GM12878 (cell line): Measurements from ENCODE around the gene NOP56. TPM values are rescaled to one million over a fixed set of nuclear protein-coding genes. Genes with fewer than 3 reads are reported as not detected.

Experiments
- ATAC-seq: fragments of 200-7000 bp; cut with Tn5 transposase; 3 replicates; pipeline ENCODE4 v1.9.1; 2020; ENCODE audit warnings: mild to moderate bottlenecking, moderate library complexity
- BruUV-seq: library from RNA; stranded (reverse); fragments of 400-500 nt; replicated peaks from 2 replicates; lab custom pipeline; 2021; lab: Mats Ljungman, UMichigan
- CTCF ChIA-PET: fragments of 300-600 bp; sonication (Branson Sonifier 250); formaldehyde crosslinking; extraction: SDS; loops from one replicate; lab custom pipeline; 2021; ENCODE audit warnings: inconsistent platforms; lab: Yijun Ruan, JAX
- POLR2A ChIA-PET: fragments of 350-600 bp; formaldehyde crosslinking; extraction: SDS; loops from one replicate; lab custom pipeline; 2021; ENCODE audit warnings: inconsistent platforms; lab: Charles Lee
- RAD21 ChIA-PET: fragments of 300-600 bp; sonication (Branson Sonifier 250); formaldehyde crosslinking; loops from one replicate; lab custom pipeline; 2023; ENCODE audit warnings: antibody characterized with exemption; ENCODE audit not compliant: unreplicated experiment; lab: Charles Lee
- SMC1A ChIA-PET: fragments of 300-600 bp; sonication (Branson Sonifier 250); formaldehyde crosslinking; loops from one replicate; lab custom pipeline; 2023; ENCODE audit not compliant: unreplicated experiment, uncharacterized antibody; lab: Charles Lee
- DNase-seq: peaks from one replicate; pipeline ENCODE4 v3.0.0-alpha.2; 2011; ENCODE audit warnings: low read depth, low spot score
- FAIRE-seq: peaks from 3 replicates; lab custom pipeline; 2011; peaks lifted over from hg19 to GRCh38; lab: Jason Lieb, UNC
- H2AFZ ChIP-seq: 2 replicates; pipeline ENCODE4 v1.6.0; 2011; ENCODE audit warnings: low read depth, low read length, control low read depth; ENCODE audit not compliant: control insufficient read depth
- H3K27ac ChIP-seq: 2 replicates; pipeline ENCODE4 v1.5.1; 2011; ENCODE audit warnings: control low read depth; ENCODE audit not compliant: control insufficient read depth, insufficient read depth
- H3K27me3 ChIP-seq, 2 experiments: replicated peaks in 1 of 2; 2 replicates each; pipeline versions ENCODE4 v1.6.0 to v1.6.1; 2011; ENCODE audit warnings: low read length in 1 of 2; ENCODE audit not compliant: control insufficient read depth in 2 of 2, insufficient read depth in 2 of 2
- H3K36me3 ChIP-seq, 2 experiments: 2 replicates each; pipeline ENCODE4 v1.5.1; 2011; ENCODE audit warnings: low read length in 1 of 2; ENCODE audit not compliant: control insufficient read depth in 2 of 2, insufficient read depth in 2 of 2
- H3K4me1 ChIP-seq: 2 replicates; pipeline ENCODE4 v1.6.1; 2011; ENCODE audit warnings: mild to moderate bottlenecking, low read length, moderate library complexity, mixed read lengths; ENCODE audit not compliant: control insufficient read depth, insufficient read depth
- H3K4me2 ChIP-seq: 2 replicates; pipeline ENCODE4 v1.6.0; 2011; ENCODE audit warnings: control low read depth; ENCODE audit not compliant: control insufficient read depth, insufficient read depth
- H3K4me3 ChIP-seq: fragments of 200-600 bp; sonication (generic); 2 replicates; pipeline ENCODE4 v1.5.1; 2016
- H3K79me2 ChIP-seq: 2 replicates; pipeline ENCODE4 v1.6.0; 2011; ENCODE audit warnings: low read length; ENCODE audit not compliant: control insufficient read depth, insufficient read depth
- H3K9ac ChIP-seq: 2 replicates; pipeline ENCODE4 v1.8.0; 2011; ENCODE audit warnings: low read length, control low read depth, mixed read lengths; ENCODE audit not compliant: control insufficient read depth, insufficient read depth
- H3K9me3 ChIP-seq: replicated peaks from 3 replicates; pipeline ENCODE4 v1.5.1; 2011; ENCODE audit warnings: mild to moderate bottlenecking, low read length; ENCODE audit not compliant: control insufficient read depth, insufficient read depth
- H4K20me1 ChIP-seq: 2 replicates; pipeline ENCODE4 v1.6.0; 2011; ENCODE audit not compliant: control insufficient read depth, insufficient read depth
- CUX1 ChIP-seq: IDR thresholded peaks from 2 replicates; pipeline ENCODE4 v1.6.1; 2012; ENCODE audit warnings: improper control_type of control experiment, low read depth, low read length; ENCODE audit not compliant: insufficient replicate concordance
- EZH2 ChIP-seq: IDR thresholded peaks from 2 replicates; pipeline ENCODE4 v1.6.1; 2012; ENCODE audit warnings: low read depth, mild to moderate bottlenecking, control low read depth, inconsistent platforms, low read length, borderline replicate concordance; ENCODE audit not compliant: control insufficient read depth
- KLF5 ChIP-seq: fragments of 450-650 bp; IDR thresholded peaks from 2 replicates; pipeline ENCODE4 v1.6.1; 2014; ENCODE audit warnings: mild to moderate bottlenecking; ENCODE audit not compliant: partially characterized antibody
- POLR2A ChIP-seq: IDR thresholded peaks from 2 replicates; pipeline ENCODE4 v1.6.1; 2011; ENCODE audit warnings: low read depth, mild to moderate bottlenecking, low read length
- POLR2AphosphoS5 ChIP-seq: IDR thresholded peaks from 2 replicates; pipeline ENCODE4 v1.6.1; 2011; ENCODE audit warnings: mild to moderate bottlenecking, low read length, inconsistent platforms
- ZNF384 ChIP-seq: IDR thresholded peaks from 2 replicates; pipeline ENCODE4 v1.6.1; 2012; ENCODE audit warnings: low read depth, mild to moderate bottlenecking, low read length, improper control_type of control experiment, borderline replicate concordance
- WGBS: methylation state at CpG from one replicate; pipeline ENCODE4 v1.1.6; 2016; ENCODE audit warnings: low lambda C conversion rate; ENCODE audit not compliant: insufficient replicate concordance, insufficient coverage; ENCODE audit errors: missing lambda C conversion rate; 5-methylcytosine and 5-hydroxymethylcytosine counted together
- in situ Hi-C: fragments of 300-500 bp; cut with MboI; formaldehyde crosslinking; loops from 9 replicates; pipeline ENCODE4 v1.14.3; 2018; ENCODE audit warnings: mixed read lengths
- intact Hi-C: fragments of 100-400 bp; cut with micrococcal nuclease; formaldehyde crosslinking; loops from one replicate; pipeline ENCODE4 v1.14.2; 2022; ENCODE audit not compliant: unreplicated experiment
- polyA plus RNA-seq, 11 experiments: library from polyadenylated mRNA; depleted of rRNA in 4 of 11; unstranded in 6 of 11; stranded (reverse) in 5 of 11; fragments of >200 nt; fragmentation: Nextera tagmentation in 4 of 11; fragmentation: Illumina TruSeq in 1 of 11; extraction: Ambion mirVana in 4 of 11; extraction: Trizol in 1 of 11; gene quantifications; 1 replicate in 1 of 11; 2 replicates in 10 of 11; pipeline versions ENCODE4 v1.2.1 to v1.2.3, GENCODE V29; 2011 to 2016; ENCODE audit warnings: inconsistent platforms in 2 of 11, missing spikeins in 2 of 11, low read depth in 1 of 11
- total RNA-seq, 4 experiments: library from RNA; depleted of rRNA in 3 of 4; stranded (reverse); fragments of >200 nt in 3 of 4; fragmentation: Illumina TruSeq in 1 of 4; extraction: Trizol in 1 of 4; gene quantifications; 2 replicates each; pipeline versions ENCODE4 v1.2.1 to v1.2.3, GENCODE V29; 2013 to 2021

The NOP56 gene
- total and polyA plus RNA-seq, 10 of the 15 experiments (the other 5 are each of a cell fraction or from before 2014, with no cell fraction given) = 254 to 550 (median 464) TPM

GRCh38 chr20:2655331-2656116, 3.1 kb downstream of the NOP56 start:
- in situ Hi-C loops = no loop called here
- WGBS = 90% methylated on average over 17 of the region's 17 CpGs
- ChIA-PET RAD21 (no interaction called here), POLR2A (interaction anchor here (5.6 kb wide), 1 partner anchor 9 kb away, joined by 47 read pairs; the partner anchor contains the start of gene IDH3B), SMC1A (interaction anchor here (4.9 kb wide), 1 partner anchor 9 kb away, joined by 25 read pairs; the partner anchor contains the start of gene IDH3B), CTCF (interaction anchor here (1.2 to 1.4 kb wide), 2 partner anchors 10 to 133 kb away, joined by 3 to 4 read pairs; no protein-coding TSS in a partner anchor)
- Histone ChIP-seq H3K9ac (no peak overlapping the region), H3K4me3 (0 out of 2 replicates have a peak overlapping the region, but pooled peaks have one; percentile 95), H3K4me2 (peak overlapping the region; percentile 95), H2AFZ (no peak overlapping the region), H3K9me3 (no peaks in the 10 kb centered on the region), H3K36me3 (peaks cover 29 to 40% of the 10 kb centered on the region in 2 experiments), H4K20me1 (peaks cover 17% of the 10 kb centered on the region), H3K4me1 (peaks cover 13% of the 10 kb centered on the region), H3K79me2 (peaks cover 52% of the 10 kb centered on the region), H3K27ac (no peak overlapping the region), H3K27me3 (no peaks in the 10 kb centered on the region)
- intact Hi-C loops = no loop called here
- no TSS peak for BruUV-seq
- no peak for ATAC-seq
- FAIRE-seq = no peak
- TF ChIP-seq KLF5 (no peak), POLR2A (peak; percentile 57), EZH2 (no peak), CUX1 (no peak), POLR2AphosphoS5 (0 out of 2 replicates have a peak, but pooled peaks have one; percentile 6), ZNF384 (no peak)
- no peak for DNase-seq
